Caco-2 (cell line): Measurements from ENCODE around the gene SLMAP. TPM values are rescaled to one million over a fixed set of nuclear protein-coding genes. Genes with fewer than 3 reads are reported as not detected.
A peak's percentile ranks its signal among the peaks of the same experiment; 100 is the strongest.

Source experiments
- BruUV-seq: library from RNA; stranded (reverse); fragments of 400-500 nt; replicated peaks from 2 replicates; lab custom pipeline; 2021; lab: Mats Ljungman, UMichigan
- CTCF ChIA-PET: fragments of 300-600 bp; sonication (Branson Sonifier 250); formaldehyde crosslinking; loops from one replicate; lab custom pipeline; 2022; ENCODE audit warnings: antibody characterized with exemption; lab: Charles Lee
- POLR2A ChIA-PET: fragments of 300-600 bp; sonication (Branson Sonifier 250); formaldehyde crosslinking; loops from one replicate; lab custom pipeline; 2022; ENCODE audit warnings: antibody characterized with exemption; lab: Charles Lee
- DNase-seq, 2 experiments: peaks; one replicate each; pipeline versions ENCODE4 v3.0.0 to v3.0.0-alpha.2; 2020 to 2022
- H3K27me3 ChIP-seq: replicated peaks from 2 replicates; pipeline ENCODE4 v1.6.0; 2011; ENCODE audit warnings: low read length; ENCODE audit not compliant: control insufficient read depth, insufficient read depth
- H3K36me3 ChIP-seq: 2 replicates; pipeline ENCODE4 v1.5.1; 2011; ENCODE audit warnings: low read length; ENCODE audit not compliant: control insufficient read depth, insufficient read depth
- H3K4me1 ChIP-seq: fragments of 250-450 bp; sonication (Bioruptor Pico); 2 replicates; pipeline ENCODE4 v1.5.1; 2020; ENCODE audit warnings: mild to moderate bottlenecking
- H3K4me3 ChIP-seq: 2 replicates; pipeline ENCODE4 v1.5.1; 2011; ENCODE audit warnings: low read depth, mild to moderate bottlenecking, control low read depth, low read length
- H3K9me3 ChIP-seq: fragments of 250-450 bp; sonication (Bioruptor Pico); 2 replicates; pipeline ENCODE4 v1.5.1; 2020; ENCODE audit warnings: mild to moderate bottlenecking, moderate library complexity
- H3K27ac Mint-ChIP-seq: one replicate; pipeline ENCODE4 v1.8.0; 2022; ENCODE audit warnings: mixed read lengths; ENCODE audit not compliant: unreplicated experiment
- H3K27me3 Mint-ChIP-seq: one replicate; pipeline ENCODE4 v1.8.0; 2022; ENCODE audit warnings: mixed read lengths; ENCODE audit not compliant: insufficient read depth, unreplicated experiment
- H3K36me3 Mint-ChIP-seq: one replicate; pipeline ENCODE4 v1.8.0; 2022; ENCODE audit warnings: mild to moderate bottlenecking, mixed read lengths; ENCODE audit not compliant: insufficient read depth, unreplicated experiment
- H3K4me1 Mint-ChIP-seq: one replicate; pipeline ENCODE4 v1.8.0; 2022; ENCODE audit warnings: low read depth, mixed read lengths; ENCODE audit not compliant: unreplicated experiment
- H3K4me3 Mint-ChIP-seq: one replicate; pipeline ENCODE4 v1.8.0; 2022; ENCODE audit warnings: mild to moderate bottlenecking, moderate library complexity, mixed read lengths; ENCODE audit not compliant: unreplicated experiment
- H3K9me3 Mint-ChIP-seq: one replicate; pipeline ENCODE4 v1.8.0; 2022; ENCODE audit warnings: mixed read lengths; ENCODE audit not compliant: unreplicated experiment
- intact Hi-C: fragments of 100-400 bp; cut with micrococcal nuclease; formaldehyde crosslinking; loops from one replicate; pipeline ENCODE4 v1.10.0; 2022; ENCODE audit not compliant: unreplicated experiment
- total RNA-seq: library from RNA; stranded (reverse); gene quantifications from 2 replicates; pipeline ENCODE4 v1.2.3, GENCODE V29; 2022
- TF ChIP-seq, protein P1 (sequence below), 2 experiments: fragments of 200-600 bp in 1 of 2; IDR thresholded peaks; 1 replicate in 1 of 2; 2 replicates in 1 of 2; pipeline versions ENCODE4 v1.5.1 to v1.8.0; 2011 to 2022; ENCODE audit warnings: antibody characterized with exemption in 1 of 2, control low read depth in 1 of 2, inconsistent platforms in 1 of 2, low read depth in 1 of 2, low read length in 1 of 2, mild to moderate bottlenecking in 1 of 2, moderate library complexity in 1 of 2; ENCODE audit not compliant: insufficient read depth in 1 of 2, severe bottlenecking in 1 of 2, unreplicated experiment in 1 of 2

The SLMAP gene
- total RNA-seq, 1 experiment from 2014 or later: 136 TPM

DNA sequence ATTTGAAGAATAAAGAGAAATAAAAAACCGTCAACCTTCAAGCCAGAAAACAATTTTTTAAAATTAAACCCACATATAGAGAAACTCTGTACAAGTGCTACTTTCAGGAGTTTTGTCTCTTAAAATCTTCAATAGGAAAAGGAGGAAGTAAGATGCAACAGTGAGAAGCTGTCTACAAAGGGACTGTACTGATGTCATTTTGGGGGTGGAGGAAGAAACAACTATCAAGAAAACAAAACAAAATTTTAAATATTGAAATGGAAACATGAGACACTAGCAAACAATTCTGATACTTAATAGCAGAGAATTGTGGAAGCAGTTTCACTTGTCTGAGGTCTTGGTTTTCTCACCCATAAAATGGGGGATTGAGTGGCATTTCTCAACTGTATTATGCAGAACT, 84.4 kb downstream of the SLMAP start:
- CTCF ChIA-PET: interaction anchor here (0.6 to 1.1 kb wide), 2 partner anchors 14 to 16 kb away, joined by 3 read pairs; no protein-coding TSS in a partner anchor
- Mint-ChIP-seq H3K27me3 (no peaks in the 10 kb centered on the region), H3K36me3 (peaks cover 35% of the 10 kb centered on the region), H3K4me3 (no peak overlapping the region), H3K9me3 (no peaks in the 10 kb centered on the region), H3K4me1 (peaks cover 44% of the 10 kb centered on the region), H3K27ac (peak overlapping the region; percentile 78)
- intact Hi-C loops: no loop called here
- H3K4me3 ChIP-seq: no peak overlapping the region
- POLR2A ChIA-PET: no interaction called here
- no TSS peak for BruUV-seq
- no peaks in the 10 kb centered on the region; the same call in 1 of the 2 replicates for H3K36me3 ChIP-seq
- peaks cover 35% of the 10 kb centered on the region for H3K4me1 ChIP-seq
- TF ChIP-seq, protein P1, sequence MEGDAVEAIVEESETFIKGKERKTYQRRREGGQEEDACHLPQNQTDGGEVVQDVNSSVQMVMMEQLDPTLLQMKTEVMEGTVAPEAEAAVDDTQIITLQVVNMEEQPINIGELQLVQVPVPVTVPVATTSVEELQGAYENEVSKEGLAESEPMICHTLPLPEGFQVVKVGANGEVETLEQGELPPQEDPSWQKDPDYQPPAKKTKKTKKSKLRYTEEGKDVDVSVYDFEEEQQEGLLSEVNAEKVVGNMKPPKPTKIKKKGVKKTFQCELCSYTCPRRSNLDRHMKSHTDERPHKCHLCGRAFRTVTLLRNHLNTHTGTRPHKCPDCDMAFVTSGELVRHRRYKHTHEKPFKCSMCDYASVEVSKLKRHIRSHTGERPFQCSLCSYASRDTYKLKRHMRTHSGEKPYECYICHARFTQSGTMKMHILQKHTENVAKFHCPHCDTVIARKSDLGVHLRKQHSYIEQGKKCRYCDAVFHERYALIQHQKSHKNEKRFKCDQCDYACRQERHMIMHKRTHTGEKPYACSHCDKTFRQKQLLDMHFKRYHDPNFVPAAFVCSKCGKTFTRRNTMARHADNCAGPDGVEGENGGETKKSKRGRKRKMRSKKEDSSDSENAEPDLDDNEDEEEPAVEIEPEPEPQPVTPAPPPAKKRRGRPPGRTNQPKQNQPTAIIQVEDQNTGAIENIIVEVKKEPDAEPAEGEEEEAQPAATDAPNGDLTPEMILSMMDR (IDR thresholded peaks at IDR 0.05; ENCODE audit: insufficient read depth in 1 of 2, low read depth in 1 of 2, low read length in 1 of 2, severe bottlenecking in 1 of 2, unreplicated experiment in 1 of 2): no peak
- H3K9me3 ChIP-seq: no peaks in the 10 kb centered on the region
- no peaks in the 10 kb centered on the region for H3K27me3 ChIP-seq
- DNase-seq: no peak

DNA sequence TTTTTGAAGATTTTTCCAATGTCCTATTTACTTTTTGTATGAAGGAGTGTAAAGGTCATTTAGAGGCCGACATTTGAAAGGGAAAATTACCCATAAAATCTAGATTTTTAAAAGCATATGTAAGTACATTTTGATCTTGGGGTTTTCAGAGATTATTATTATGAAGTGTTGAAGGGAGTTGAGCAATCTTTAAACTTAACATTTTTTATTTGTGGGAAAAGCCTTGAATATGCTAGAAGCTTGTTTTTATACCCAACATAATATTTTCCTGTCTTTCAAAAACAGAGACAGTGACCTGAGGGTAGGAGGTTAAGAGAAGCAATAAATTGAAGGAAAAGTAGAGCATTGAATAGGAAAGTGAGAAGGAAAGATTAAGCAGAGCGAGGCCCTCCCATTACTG, 85.7 kb downstream of the SLMAP start:
- no peaks in the 10 kb centered on the region for H3K9me3 ChIP-seq
- no TSS peak for BruUV-seq
- H3K9me3 Mint-ChIP-seq: no peaks in the 10 kb centered on the region
- H3K4me1 Mint-ChIP-seq: peaks cover 43% of the 10 kb centered on the region
- intact Hi-C loops: no loop called here
- TF ChIP-seq, protein P1 (IDR thresholded peaks at IDR 0.05; ENCODE audit: insufficient read depth in 1 of 2, low read depth in 1 of 2, low read length in 1 of 2, severe bottlenecking in 1 of 2, unreplicated experiment in 1 of 2): no peak
- peaks cover 35% of the 10 kb centered on the region for H3K36me3 Mint-ChIP-seq
- H3K36me3 ChIP-seq: no peaks in the 10 kb centered on the region; the same call in 1 of the 2 replicates
- no peaks in the 10 kb centered on the region for H3K27me3 Mint-ChIP-seq
- peak overlapping the region; percentile 45 for H3K4me3 Mint-ChIP-seq
- H3K27ac Mint-ChIP-seq: peak overlapping the region; percentile 73
- CTCF ChIA-PET: no interaction called here
- no peak overlapping the region for H3K4me3 ChIP-seq
- peaks cover 37% of the 10 kb centered on the region for H3K4me1 ChIP-seq
- no peak for DNase-seq
- POLR2A ChIA-PET: interaction anchor here (0.6 kb wide), 1 partner anchor 15 kb away, joined by 4 read pairs; no protein-coding TSS in a partner anchor
- no peaks in the 10 kb centered on the region for H3K27me3 ChIP-seq

DNA sequence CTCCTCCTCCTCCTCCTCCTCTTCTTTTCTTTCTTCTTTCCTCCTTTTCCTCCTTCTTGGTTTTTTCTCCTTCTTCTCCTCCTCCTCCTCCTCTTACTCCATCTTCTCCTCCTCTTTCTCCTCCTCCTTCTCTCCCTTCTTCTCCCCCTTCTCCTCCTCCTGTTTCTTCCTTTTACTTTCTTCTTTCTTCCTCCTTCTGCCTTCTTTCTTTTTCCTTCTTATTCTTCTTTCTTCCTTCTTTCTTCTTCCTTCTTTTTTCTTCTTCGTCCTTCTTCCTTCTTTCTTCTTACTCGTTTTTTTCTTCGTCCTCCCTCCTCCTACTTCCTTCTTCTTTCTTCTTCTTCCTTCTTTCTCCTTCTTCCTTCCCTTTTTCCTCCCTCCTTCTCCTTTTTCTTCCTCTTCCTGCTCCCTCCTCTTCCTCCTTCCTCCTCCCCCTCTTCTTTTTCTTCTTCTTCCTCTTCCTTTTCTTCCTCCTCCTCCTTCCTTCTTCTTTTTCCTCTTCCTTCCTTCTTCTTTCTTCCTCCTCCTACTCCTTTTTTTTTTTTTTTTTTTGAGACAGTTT, 92.1 kb downstream of the SLMAP start:
- H3K36me3 Mint-ChIP-seq: peaks cover 35% of the 10 kb centered on the region
- BruUV-seq: no TSS peak
- peaks cover 25% of the 10 kb centered on the region for H3K4me1 Mint-ChIP-seq
- CTCF ChIA-PET: no interaction called here
- TF ChIP-seq, protein P1 (IDR thresholded peaks at IDR 0.05; ENCODE audit: insufficient read depth in 1 of 2, low read depth in 1 of 2, low read length in 1 of 2, severe bottlenecking in 1 of 2, unreplicated experiment in 1 of 2): no peak
- H3K27me3 Mint-ChIP-seq: no peaks in the 10 kb centered on the region
- H3K36me3 ChIP-seq: no peaks in the 10 kb centered on the region; the same call in 1 of the 2 replicates
- intact Hi-C loops: loop anchor here (5.0 kb wide), 1 partner anchor 91 kb away; the partner anchor contains the start of gene SLMAP
- no peak for DNase-seq
- no peaks in the 10 kb centered on the region for H3K9me3 ChIP-seq
- no peaks in the 10 kb centered on the region for H3K27me3 ChIP-seq
- no peak overlapping the region for H3K4me3 Mint-ChIP-seq
- POLR2A ChIA-PET: no interaction called here
- no peak overlapping the region for H3K4me3 ChIP-seq
- H3K27ac Mint-ChIP-seq: no peak overlapping the region
- no peaks in the 10 kb centered on the region for H3K9me3 Mint-ChIP-seq
- peaks cover 33% of the 10 kb centered on the region for H3K4me1 ChIP-seq
